8988T (cell line): ENCODE measurements around the gene PRF1.
"Not testable (repeated sequence)": the region's sequence is repeated elsewhere in the genome, so short reads cannot be mapped to it uniquely, and the experiment has no call there.

Experiments used
- DNase-seq: peaks from one replicate; pipeline ENCODE4 v3.0.0; 2011

The PRF1 gene

DNA sequence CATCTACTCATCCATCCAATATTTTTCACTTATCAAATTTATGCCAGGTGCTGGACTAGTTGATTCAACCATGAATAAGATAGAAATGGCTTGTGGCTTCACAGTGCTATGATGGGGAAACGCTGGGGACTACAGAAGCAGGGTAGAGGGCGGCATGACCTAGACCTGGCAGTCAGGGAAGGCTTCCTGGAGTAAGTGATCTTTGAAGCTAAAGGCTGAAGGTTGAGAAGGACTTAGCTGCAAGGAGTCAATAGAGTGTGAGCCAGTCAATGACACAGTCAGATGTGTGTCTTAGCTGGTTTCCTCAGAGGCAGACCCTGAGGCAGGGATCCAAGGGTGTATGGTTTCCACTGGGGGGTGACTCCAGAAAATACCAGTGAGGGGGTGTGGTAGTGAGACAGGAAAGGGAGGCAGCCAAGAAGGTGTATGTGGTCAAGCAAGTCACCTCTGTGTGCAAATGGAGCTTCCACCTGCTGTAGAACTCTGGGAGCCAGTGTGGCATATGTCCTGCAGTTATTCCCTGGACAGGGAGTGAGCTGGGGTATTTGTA, 10.3 kb downstream of the PRF1 start:
- DNase-seq, result no peak

DNA sequence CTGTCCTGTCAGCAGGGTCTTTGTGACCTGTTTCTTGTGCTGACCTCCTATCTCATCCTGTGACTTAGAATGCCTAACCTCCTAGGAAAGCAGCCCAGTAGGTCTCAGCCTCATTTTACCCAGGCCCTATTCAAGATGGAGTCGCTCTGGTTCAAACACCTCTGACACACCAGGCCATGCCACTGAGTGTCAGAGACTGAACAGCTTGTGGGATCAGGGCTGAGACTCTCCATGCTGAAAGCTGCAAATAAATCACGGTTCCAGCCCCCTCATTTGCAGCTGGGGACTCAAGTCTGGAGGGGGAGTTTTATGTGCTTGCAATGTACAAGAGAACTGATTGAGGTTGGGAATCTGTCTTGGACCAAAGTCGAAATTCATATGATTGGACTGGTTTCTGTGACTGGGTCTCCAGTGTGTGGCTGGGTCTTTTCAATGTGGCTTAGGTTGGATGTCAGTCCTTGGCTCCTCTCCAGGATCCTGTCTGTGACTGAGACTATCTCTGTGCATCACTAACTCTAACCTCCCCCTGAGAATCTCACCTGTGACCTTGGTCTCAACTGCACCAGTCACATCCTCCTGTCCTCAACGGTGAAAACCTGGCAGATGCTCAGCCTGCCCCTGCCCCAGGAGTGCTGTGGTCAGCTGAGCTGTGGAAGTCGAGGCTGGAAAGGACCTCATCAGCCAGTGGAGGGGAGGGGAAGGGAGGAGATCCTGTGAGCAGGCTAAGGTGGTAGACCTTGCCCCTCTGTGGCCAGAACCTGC, 11.7 kb downstream of the PRF1 start:
- DNase-seq, result no peak

DNA sequence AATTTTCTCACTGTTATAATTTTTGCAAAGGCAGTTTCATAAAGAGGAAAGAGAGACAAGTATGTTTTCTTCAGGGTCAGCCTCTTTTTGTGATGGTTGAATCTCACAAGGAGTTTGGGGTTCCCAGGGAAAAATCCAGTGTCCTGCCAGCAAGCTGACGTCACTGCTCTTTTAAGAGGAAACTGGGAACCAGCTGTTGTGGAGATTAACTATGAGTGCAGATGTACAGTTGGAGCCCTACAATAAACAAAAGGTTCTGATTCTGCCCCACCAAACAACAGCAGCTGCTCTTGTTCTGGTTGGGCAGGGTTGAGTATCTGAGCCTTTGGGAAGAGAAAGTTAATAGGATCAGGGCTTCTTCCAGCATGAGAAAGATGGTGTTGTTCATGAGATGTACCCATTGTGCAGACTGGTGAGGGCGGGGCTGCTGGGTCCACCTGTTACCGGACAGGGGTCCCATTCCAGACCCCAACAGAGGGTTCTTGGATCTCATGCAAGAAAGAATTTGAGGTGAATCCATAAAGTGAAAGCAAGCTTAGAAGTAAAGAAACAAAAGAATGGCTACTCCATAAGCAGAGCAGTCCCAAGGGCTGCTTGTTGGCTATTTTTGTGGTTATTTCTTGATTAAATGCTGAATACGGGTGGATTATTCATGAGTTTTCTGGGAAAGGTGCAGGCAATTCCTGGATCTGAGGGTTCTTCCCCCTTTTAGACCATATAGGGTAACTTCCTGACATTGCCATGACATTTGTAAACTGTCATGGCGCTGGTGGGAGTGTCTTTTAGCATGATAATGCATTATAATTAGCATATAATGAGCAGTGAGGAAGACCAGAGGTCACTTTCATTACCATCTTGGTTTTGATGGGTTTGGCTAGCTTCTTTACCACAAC, 12.5 kb downstream of the PRF1 start:
- DNase-seq, result no peak

DNA sequence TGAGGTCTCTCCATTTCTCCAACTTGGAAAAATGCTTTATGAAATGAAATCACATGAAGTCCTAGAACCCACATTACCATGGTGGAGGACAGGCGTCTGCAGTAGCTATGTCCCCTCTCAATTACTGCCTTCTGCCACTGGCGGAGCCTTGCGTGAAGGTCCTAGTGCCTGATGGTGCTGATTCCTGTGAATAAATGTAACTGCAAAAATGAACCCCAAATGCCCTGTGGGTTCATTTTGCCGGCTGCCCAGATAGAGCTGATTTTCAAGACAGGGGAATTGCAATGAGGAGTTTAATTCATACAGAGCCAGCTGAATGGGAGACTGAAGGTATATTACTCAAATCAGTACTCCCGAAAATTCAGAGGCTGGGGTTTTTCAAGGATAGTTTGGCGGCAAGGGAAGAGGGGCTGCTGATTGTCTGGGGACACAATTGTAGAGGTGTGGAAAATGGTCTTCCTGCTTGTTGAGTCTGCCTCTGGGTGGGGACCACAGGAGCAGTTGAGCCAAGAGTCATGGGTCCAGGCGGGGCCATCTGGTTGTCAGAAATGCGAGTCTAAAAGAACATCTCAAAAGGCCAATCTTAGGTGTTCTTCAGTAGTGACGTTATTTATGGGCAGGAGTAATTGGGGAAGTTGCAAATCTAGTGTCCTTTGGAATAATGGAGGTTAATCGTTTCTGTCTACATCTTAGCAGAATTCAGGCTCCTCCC, 13.5 kb downstream of the PRF1 start:
- DNase-seq, result no peak

DNA sequence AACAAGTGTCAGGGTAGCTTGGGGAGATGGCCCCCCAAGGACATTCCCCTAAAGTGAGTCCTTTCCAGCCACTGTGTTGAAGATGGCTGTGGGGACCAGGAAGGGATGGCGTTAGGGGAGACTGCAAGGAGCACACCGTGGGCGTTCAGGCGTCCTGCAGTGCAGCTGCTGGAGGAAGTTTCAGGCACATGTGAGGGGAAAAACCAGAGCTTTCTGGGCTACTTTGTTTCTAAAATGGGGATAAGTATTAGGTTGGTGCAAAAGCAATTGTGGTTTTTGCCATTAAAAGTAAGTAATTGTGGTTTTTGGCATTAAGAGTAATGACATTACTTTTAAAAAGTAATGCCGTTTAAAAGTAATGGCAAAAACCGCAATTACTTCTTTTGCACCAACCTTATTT, 14.3 kb downstream of the PRF1 start:
- DNase-seq, result no peak

DNA sequence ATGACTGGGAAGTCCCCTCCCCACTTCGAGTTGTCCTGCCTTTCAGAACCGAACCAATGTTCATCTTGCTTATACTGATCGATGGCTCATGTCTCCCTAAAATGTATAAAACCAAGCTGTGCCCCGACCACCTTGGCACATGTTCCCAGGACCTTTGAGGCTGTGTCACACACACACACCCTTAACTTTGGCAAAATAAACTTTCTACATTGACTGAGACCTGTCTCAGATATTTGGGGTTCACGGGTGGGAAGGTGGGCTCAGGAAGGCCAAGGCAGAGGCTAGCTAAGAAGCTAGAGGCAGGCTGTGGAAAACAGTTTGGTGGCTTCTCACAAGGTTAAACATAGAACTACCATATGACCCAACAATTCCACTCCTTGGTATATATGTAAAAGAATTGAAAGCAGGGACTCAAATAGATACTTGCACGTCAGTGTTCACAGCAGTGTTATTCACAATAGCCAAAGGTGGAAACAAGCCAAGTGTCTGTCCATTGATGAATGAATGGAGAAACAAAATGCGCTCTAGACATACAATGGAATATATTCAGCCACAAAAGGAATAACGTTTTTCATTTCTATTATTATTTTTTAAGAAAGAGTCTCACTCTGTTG, 15.4 kb downstream of the PRF1 start:
- no peak for DNase-seq

DNA sequence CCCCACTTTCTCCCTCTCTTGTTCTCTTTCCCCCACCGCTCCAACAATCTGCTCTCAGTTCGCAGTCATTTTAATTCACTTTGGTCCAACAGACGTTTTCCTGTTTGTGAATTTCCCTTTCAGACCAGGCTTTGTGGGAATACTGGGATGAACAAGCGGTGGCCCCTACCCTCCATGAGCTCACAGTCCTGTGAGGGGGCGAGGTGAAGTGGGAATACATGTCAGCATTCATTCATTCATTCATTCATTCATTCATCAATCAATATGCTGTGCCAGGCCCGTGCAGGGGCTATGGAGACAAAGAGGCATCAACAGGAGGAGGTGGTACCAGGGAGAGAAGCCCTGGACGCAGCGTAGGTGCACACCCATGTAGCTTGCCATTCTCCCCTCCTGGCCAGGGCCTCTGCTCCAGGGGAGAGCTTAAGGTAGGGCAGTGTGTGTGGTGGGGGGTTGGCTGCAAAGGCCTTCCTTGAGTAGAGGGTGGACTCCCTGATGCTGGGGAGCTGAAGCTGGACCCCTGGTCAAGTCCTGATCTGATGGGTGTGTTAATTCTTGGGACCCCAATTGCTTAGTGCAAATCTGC, 16.1 kb downstream of the PRF1 start:
- DNase-seq, result no peak

DNA sequence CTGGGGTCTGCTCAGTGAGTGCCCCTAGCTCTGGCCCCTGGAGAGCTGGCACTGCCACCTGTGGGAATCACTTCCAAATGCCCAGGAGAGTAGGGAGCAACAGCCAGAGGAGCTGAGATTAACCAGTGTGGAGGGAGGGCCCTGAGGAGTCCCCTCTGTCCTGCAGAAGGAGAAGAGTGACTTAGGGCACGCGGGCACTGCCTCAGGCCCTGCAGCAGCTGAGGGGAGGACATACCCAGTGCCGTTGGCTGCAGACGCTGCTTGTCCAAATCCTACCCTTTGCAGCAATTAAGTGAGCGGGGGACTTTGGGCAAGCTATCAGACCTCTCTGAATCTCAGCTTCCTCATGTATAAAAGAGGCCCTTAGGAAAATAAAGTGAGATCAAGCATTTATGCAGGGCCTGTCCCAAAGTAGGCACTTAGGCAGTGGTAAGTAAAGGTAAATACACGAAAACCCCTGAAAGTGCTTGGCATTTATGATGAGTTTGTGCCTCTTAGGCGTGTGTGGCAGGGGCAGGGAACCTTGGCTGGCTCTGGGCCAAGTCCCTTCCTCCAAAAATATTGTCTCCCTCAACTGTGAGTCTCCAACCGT, 16.9 kb downstream of the PRF1 start:
- no peak for DNase-seq

DNA sequence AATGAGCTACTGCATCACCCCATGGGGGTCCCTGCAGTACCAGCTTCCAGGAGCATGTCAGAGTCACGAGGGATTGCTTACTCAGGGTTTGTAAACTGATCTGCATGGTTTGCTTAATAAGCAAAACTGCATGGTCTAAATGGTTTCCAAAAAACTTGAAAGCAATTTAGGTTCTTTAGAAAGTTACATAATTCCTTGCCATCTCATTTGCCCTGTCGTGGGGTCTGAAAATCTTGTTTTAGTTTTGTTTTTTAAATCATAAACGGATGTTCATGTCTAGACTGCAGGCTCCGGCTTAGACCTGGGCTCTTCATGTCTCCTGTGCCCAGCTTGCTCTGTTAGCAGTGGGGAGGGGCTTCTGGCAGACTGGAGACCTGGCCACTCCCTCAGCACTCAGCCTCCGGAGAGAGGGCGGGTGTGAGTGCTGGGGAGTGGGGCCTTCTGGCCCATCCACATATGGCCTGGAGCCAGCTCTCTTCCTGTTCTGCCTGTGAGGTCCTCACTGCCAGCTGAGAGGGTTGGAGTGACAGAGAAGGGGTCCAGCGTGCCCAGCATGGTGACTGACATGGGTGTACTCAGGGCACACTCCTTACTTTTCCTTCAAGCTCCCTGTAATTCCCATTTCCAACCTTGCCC, 17.5 kb downstream of the PRF1 start:
- DNase-seq, result no peak

DNA sequence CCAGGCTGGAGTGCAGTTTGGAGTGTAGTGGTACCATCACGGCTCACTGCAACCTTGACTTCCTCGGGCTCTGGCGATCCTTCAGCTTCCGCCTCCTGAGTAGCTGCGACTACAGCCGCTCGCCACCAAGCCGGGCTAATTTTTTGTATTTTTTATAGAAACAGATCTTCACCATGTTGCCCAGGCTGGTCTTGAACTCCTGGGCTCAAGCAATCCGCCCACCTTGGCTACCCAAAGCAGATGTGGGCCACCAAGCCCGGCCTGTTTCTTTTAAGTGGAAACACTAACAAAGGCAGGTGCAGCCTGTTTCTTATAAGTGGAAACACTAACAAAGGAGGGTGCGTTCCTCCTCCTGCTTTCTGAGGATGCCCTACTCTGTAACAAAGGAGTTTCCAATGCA, 18.2 kb downstream of the PRF1 start:
- no peak for DNase-seq

DNA sequence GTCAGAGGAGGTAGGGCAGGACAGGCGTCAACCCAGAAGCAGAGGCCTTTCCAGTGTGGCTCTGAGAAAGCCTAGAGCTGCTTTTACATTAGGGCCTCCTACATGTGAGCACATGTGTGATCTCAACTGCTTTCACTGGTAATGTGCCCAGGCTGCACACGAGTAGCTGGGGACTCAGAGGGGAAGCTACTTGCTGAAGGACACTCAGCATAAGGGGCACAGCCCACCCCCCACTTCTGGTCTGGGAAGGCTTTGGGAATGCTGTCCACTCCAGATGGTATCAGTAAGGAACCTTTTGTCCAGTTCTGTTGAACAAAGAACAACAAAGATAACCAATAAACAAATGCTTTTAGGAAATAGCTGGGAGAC, 18.9 kb downstream of the PRF1 start:
- DNase-seq, result no peak

DNA sequence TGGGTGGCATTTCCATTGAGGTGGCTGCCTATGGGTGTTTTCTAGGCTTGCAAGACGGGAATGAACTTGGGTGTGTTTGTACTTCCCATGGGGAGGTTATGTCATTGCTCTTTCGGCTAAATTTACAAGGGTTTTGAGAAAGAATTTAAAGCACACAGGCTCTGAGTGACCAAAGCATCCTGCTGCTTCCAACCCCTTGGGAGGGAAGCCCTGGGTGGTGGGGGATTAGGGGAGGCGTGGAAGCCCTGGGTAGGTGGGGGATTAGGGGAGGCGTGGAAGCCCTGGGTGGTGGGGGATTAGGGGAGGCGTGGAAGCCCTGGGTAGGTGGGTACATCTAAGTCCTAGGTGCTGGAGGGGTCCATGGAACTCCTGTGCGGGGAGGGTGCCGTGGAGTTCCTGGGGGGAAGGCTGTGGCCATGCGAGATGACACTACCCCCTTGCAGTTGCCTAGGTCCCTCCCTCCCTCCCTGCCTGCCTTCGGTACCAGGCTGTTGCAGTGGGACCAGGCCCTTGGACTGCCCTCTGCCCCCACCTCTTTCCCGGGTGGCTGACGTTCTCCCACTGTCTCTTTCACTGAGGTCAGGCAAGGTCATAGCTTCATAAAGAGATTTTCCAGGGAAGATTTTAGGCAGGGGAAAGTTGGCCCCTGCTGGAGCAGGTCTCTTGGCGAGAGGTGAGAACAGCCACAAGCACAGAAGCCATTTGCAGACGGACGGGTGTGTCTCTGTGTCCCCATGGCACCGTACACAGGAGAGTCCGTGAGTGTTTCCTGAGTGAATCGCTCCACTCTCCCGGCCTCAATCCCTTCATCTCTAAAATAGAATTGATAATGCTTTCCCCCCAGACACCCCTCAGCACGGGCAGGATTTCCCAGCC, 19.5 kb downstream of the PRF1 start:
- DNase-seq, result no peak

DNA sequence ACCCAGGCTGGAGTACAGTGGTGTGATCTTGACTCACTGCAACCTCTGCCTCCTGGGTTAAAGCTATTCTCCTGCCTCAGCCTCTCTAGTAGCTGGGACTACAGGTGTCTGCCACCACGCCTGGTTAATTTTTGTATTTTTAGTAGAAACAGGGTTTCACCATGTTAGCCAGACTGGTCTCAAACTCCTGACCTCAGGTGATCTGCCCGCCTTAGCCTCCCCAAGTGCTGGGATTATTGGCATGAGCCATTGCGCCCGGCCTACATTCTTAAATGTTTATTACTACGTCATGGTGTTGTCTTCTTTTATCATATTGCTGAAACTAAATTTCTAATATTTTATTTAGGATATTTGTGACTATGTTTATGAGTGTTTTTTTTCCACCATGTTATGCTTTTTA, 21.4 kb downstream of the PRF1 start:
- DNase-seq, result not testable (repeated sequence)

DNA sequence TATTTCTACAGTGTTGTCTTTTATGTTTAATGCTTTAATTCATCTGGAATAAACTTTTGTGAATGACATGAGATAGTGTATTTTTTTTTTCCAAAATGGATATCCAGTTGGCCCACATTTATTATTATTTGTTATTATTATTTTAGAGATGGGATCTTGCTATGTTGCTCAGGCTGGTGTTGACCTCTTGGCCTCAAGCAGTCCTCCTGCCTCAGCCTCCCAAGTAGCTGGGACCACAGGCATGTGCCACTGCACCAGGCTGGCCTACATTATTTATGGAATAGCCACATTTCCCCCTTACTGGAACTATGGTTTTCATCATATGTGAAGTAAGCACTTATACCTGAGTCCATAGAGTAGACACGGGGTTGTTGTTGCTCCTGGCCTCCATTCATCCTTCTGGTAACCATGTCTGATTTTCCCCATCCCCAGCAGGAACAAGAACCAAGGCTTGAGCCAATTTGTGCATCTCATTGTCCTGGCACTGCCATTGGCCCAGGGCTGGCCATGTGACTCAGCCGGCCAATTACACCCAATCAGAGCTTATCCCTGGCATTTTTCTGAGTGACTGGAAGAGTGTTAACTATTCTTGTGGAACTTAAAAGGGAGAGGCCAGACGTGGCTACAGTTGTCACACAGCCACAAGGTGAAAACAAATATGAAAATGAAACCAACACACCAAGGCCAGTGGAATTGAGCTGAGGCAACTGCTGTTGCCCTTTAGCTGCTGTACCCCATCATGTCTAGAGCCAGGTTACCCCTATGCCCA, 23.1 kb downstream of the PRF1 start:
- DNase-seq, result no peak

DNA sequence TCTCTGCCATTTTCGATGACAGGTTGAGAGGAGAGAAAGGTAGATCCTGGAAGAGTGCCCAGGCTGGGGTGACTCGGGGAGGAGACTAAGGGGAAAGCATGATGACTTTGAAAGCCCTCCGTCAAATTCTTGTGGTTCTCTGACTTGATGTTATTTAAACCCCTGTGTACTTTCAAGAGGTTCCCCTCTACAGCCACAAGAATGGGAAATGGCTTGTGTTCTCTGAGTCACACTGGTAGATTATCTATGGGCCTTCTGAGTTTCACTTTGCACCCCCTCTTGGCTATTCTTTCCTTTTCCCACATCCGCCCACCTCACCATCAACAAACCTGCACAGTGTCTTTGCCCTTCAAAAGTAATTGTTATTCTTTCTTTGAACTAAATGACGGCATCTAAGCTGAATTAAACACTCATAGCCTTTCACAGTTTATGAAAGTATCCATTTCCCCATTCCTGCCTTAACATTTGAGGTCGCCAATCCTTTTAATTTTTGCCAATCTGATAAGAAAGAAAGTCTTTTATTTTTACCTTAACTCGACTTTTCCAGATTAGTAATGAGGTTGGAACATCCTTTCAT, 24.1 kb downstream of the PRF1 start:
- DNase-seq, result no peak

DNA sequence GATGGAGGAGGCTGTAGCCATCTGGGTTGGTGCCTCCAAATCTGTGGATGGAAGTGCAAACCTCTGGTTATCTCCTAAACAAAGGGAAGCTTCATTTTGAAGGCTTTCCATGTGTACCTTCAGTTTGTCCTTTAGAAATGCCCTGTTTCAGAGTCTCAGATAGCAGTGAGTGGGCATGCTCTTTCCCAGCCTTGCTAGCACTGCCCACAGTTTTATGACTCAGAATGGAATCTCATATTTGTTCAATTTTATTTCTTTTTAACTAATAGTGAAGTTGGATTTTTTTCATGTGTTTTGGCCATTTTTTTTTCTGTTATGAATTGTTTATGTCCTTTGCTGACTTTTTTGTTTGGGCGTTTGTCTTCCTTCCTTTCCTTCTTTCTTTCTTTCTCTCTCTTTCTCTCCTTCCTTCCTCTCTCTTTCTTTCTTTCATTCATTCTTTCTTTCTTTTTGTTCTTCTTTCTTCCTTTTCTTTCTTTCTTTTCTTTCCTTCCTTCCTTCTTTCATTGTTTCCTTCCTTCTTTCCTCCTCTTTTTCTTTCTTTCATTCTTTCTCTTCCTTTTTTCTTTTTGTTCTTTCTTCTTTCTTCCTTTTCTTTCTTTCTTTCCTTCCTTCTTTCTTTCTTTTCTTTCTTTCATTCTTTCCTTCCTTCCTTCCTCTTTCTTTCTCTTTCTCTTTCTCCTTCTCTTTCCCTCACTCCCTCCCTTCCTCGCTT, 25.6 kb downstream of the PRF1 start:
- DNase-seq, result no peak

DNA sequence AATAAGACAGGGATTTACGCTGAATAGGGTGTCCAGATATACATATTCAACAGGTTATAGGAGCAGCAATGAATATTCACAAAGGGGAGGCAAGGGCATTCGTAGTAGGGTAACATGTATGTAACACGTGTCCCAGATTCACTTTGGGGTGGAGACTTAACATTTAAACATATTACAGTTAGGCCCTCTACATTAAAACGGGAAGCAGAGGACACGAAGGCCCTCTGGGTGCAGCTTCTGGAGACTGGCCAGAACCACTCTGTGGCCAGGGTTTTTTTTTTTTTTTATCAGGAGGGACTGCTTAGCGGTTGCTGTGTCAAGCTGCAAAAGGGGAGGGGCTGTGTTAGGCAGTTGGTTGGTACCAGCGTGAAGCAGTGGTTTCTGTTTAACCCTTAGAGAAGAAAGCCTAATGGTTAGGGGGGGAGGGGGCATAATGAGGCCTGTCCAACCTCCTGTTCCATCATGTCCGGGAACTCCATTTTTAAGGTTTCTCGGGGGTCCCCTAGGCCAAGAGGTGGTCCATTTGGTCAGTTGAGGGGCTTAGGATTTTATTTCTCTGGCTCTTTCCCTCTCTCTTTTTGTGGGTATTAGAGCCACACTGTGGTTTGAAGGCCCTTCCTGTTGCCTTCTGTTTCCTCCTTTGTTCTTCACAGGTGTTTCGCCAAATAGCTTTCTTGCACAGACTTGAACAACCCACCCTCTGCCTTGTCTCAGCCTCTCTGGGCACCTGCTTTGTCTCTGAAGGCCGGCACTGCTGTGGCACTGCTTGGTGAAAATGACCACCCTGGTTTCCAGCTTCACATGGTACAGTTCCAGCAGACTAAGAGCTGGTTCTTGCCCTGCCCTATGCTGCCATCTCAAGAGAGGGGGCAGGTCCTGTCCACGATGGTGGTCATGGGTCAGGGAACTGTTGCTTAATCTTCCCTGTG, 26.4 kb downstream of the PRF1 start:
- no peak for DNase-seq

DNA sequence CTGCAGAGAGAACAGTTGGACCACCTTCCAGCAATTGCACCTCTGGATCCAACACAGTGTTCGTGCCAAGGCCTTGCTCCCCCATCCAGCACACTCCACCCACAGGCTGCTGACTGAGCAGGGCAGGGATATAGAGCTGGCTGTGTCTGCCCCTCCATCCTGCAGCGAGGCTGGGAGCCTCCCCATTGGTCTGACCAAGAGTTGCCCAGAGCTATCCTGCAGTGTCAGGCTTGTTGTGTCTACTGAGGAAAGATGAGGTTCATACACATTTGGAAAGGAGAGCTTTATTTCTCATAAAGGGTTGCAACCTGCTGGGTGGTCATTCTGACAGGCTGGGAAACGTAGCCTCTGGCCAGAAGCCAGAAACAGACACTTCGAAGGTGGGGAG, 27.1 kb downstream of the PRF1 start:
- DNase-seq, result no peak
